Vagina (tissue), 2 donors: ENCODE results near the gene AHDC1. TPM values are rescaled to one million over a fixed set of nuclear protein-coding genes. Genes with fewer than 3 reads are reported as not detected.
A peak's percentile ranks its signal among the peaks of the same experiment; 100 is the strongest.

Experiments used
- DNase-seq, 2 donors: peaks; one replicate each; pipeline ENCODE4 v3.0.0-alpha.2; 2017; ENCODE audit errors: extremely low spot score in 2 of 2
- H3K27ac ChIP-seq: fragments of 200-600 bp; sonication (generic); one replicate; pipeline ENCODE4 v1.5.1; 2019
- H3K27me3 ChIP-seq: fragments of 200-600 bp; sonication (generic); one replicate; pipeline ENCODE4 v1.5.1; 2019
- H3K36me3 ChIP-seq, 2 donors: fragments of 200-600 bp; sonication (generic); one replicate each; pipeline ENCODE4 v1.5.1; 2017 to 2019
- H3K4me1 ChIP-seq: fragments of 200-600 bp; sonication (generic); one replicate; pipeline ENCODE4 v1.5.1; 2019
- H3K4me3 ChIP-seq, 2 donors: fragments of 200-600 bp; sonication (generic); 1 replicate in 1 of 2; 2 replicates in 1 of 2; pipeline ENCODE4 v1.5.1; 2016 to 2019
- H3K9me3 ChIP-seq: fragments of 200-600 bp; sonication (generic); one replicate; pipeline ENCODE4 v1.5.1; 2019
- POLR2A ChIP-seq, 2 donors: fragments of 450-650 bp; IDR thresholded peaks; one replicate each; pipeline ENCODE4 v1.6.1; 2017; ENCODE audit warnings: antibody characterized with exemption in 2 of 2, mild to moderate bottlenecking in 2 of 2, moderate library complexity in 2 of 2
- POLR2AphosphoS5 ChIP-seq, 2 donors: sonication (generic); formaldehyde crosslinking; IDR thresholded peaks; one replicate each; pipeline ENCODE4 v1.9.0; 2017; ENCODE audit warnings: antibody characterized with exemption in 2 of 2, mild to moderate bottlenecking in 2 of 2, low read depth in 1 of 2; ENCODE audit not compliant: insufficient read depth in 1 of 2
- intact Hi-C: fragments of 100-400 bp; cut with DNase I; formaldehyde crosslinking; loops from one replicate; pipeline ENCODE4 v1.15.1; 2023
- total RNA-seq: library from RNA; depleted of rRNA; stranded (reverse); fragments of >200 nt; gene quantifications from one replicate; pipeline ENCODE4 v1.2.3, GENCODE V29; 2016
- TF ChIP-seq, protein P1 (sequence below), 3 experiments: fragments of 450-650 bp in 2 of 3; fragments of 200-600 bp in 1 of 3; sonication (generic) in 1 of 3; IDR thresholded peaks; one replicate each; pipeline ENCODE4 v1.5.1; 2017 to 2019; ENCODE audit warnings: antibody characterized with exemption in 3 of 3, mild to moderate bottlenecking in 2 of 3, moderate library complexity in 2 of 3

Gene AHDC1
- total RNA-seq, 1 donor from 2014 or later = 62.4 TPM

DNA sequence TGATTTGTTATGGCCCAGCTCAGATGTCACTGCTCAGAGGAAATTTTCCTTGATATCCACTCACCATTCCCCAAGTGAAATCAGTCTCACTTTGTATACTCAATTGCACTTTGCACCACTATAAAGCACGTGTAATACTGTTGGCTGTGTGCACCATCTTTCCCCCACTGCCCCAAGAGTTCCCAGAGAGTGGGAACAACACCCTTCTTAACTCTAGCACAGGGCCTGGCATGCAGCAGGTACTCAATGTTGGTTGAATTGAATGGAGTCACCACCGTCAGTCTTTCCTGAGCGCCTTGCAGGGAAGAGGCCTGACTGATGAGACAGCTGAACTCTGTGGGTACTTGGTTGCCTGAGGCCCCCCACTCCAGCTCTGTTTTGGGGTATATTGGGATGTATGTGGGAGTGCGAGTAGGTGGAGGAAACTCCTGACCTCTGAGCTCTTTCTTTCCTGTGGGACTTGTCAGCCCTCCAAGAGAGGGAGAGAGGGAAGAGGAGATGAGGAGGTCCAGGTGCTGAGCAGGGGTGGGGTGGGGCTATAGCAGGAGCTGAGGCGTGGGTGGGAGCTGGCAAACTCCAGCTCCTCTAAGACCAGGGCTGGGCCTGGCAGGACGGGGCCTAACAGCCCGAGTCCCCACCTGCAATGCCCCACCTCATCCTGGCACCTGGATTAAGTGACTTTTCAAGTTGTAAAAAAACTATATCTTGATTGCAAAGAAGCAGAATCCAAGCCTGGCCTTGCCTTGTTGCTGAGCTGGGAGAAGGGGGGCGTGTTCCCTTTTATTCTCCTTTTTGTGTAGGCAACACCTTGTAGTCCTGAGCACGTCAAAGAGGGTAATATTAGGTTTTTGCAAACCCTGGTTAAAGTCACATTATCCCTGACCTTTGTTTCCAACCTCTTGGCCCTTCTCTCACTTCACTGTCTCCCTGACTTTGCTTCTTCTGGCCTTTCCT lies 94.5 kb downstream of the AHDC1 start:
- intact Hi-C loops = no loop called here
- TF ChIP-seq, protein P1, sequence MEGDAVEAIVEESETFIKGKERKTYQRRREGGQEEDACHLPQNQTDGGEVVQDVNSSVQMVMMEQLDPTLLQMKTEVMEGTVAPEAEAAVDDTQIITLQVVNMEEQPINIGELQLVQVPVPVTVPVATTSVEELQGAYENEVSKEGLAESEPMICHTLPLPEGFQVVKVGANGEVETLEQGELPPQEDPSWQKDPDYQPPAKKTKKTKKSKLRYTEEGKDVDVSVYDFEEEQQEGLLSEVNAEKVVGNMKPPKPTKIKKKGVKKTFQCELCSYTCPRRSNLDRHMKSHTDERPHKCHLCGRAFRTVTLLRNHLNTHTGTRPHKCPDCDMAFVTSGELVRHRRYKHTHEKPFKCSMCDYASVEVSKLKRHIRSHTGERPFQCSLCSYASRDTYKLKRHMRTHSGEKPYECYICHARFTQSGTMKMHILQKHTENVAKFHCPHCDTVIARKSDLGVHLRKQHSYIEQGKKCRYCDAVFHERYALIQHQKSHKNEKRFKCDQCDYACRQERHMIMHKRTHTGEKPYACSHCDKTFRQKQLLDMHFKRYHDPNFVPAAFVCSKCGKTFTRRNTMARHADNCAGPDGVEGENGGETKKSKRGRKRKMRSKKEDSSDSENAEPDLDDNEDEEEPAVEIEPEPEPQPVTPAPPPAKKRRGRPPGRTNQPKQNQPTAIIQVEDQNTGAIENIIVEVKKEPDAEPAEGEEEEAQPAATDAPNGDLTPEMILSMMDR (IDR thresholded peaks at IDR 0.05) = no peak
- TF ChIP-seq POLR2A (IDR thresholded peaks at IDR 0.05) = no peak
- no peak for TF ChIP-seq POLR2AphosphoS5 (IDR thresholded peaks at IDR 0.05; ENCODE audit: insufficient read depth in 1 of 2, low read depth in 1 of 2)
- H3K27me3 ChIP-seq = no peaks in the 10 kb centered on the region
- no peaks in the 10 kb centered on the region for H3K36me3 ChIP-seq
- no peaks in the 10 kb centered on the region for H3K9me3 ChIP-seq
- H3K4me1 ChIP-seq = peaks cover 42% of the 10 kb centered on the region
- H3K27ac ChIP-seq = peak overlapping the region; percentile 23
- H3K4me3 ChIP-seq = no peak overlapping the region
- DNase-seq = no peak

DNA sequence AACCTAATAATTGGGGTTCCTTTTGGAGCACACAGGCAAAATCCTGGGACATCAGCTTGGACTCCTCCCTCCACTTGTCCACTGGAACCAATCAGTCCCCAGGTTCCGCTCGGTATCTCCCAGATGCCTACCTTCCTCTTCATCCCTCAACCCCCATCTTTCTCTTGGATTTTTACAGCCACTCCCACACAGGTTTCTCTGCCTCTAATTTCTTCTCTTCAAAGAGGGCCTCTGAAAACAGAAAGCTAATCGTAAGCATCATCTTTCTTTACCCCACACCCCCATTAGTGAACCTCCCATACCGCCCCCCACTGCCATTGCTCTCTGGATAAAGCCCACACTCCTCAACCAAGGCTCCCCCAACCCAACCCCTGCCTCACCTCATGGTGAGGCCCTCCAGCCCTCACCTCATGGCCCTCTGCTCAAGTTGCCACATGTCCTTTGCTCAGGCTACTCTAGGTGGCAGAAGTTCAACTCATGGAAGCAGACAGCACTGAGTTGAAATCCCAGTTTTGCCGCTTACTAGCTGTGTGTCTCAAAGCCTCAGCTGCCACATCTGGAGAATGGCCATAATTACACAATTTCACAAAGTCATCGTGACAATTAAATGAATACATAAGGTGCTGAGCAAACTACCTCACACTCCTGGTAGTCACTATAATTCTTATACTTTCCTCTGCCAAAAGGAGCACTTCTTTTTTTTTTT lies 95.8 kb downstream of the AHDC1 start:
- intact Hi-C loops = no loop called here
- Histone ChIP-seq H3K4me1 (peaks cover 43% of the 10 kb centered on the region), H3K9me3 (no peaks in the 10 kb centered on the region), H3K27me3 (no peaks in the 10 kb centered on the region), H3K27ac (peak overlapping the region; percentile 23), H3K36me3 (no peaks in the 10 kb centered on the region), H3K4me3 (no peak overlapping the region)
- no peak for DNase-seq
- TF ChIP-seq, protein P1 (IDR thresholded peaks at IDR 0.05) = no peak
- TF ChIP-seq POLR2AphosphoS5 (IDR thresholded peaks at IDR 0.05; ENCODE audit: insufficient read depth in 1 of 2, low read depth in 1 of 2) (no peak), POLR2A (IDR thresholded peaks at IDR 0.05) (no peak)

DNA sequence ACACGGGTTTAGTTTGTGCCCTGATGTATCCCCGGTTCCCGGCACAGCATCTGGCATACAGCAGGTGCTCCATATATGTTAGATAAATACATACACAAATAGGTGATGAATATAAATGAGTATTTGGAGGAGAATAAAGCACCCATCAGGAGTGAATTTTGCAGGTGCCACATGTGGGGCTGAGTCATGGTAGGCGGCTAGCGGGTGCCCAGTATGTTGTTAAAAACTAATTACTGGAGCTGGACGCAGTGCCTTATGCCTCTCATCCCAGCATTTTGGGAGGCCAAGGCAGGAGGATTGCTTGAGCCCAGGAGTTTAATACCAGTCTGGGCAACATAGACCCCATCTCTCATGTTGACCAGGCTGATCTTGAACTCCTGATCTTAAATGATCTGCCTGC lies 97.2 kb downstream of the AHDC1 start:
- Histone ChIP-seq H3K36me3 (no peaks in the 10 kb centered on the region), H3K4me1 (peaks cover 46% of the 10 kb centered on the region), H3K27ac (no peak overlapping the region), H3K27me3 (no peaks in the 10 kb centered on the region), H3K9me3 (no peaks in the 10 kb centered on the region), H3K4me3 (no peak overlapping the region)
- no peak for DNase-seq
- intact Hi-C loops = no loop called here
- TF ChIP-seq POLR2AphosphoS5 (IDR thresholded peaks at IDR 0.05; ENCODE audit: insufficient read depth in 1 of 2, low read depth in 1 of 2) (no peak), POLR2A (IDR thresholded peaks at IDR 0.05) (no peak)
- TF ChIP-seq, protein P1 (IDR thresholded peaks at IDR 0.05) = no peak

DNA sequence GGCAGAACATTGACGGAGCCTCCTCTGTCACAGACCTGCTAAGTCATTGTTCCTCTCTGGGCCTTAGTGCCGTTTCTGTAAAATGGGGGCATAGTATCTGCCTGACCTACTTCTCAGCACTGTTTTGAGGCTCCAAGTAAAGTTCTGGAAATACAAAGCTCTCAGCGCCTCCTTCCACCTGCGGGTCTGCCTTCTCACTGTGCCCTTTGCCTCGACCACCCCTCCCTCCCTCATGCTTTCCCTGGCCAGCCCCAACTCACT lies 98.6 kb downstream of the AHDC1 start:
- TF ChIP-seq POLR2A (IDR thresholded peaks at IDR 0.05) (no peak), POLR2AphosphoS5 (IDR thresholded peaks at IDR 0.05; ENCODE audit: insufficient read depth in 1 of 2, low read depth in 1 of 2) (no peak)
- TF ChIP-seq, protein P1 (IDR thresholded peaks at IDR 0.05) = no peak
- intact Hi-C loops = no loop called here
- Histone ChIP-seq H3K27me3 (no peaks in the 10 kb centered on the region), H3K4me3 (no peak overlapping the region), H3K27ac (peak overlapping the region; percentile 96), H3K36me3 (no peaks in the 10 kb centered on the region), H3K9me3 (no peaks in the 10 kb centered on the region), H3K4me1 (peaks cover 46% of the 10 kb centered on the region)
- no peak for DNase-seq
